ENCODE measurements around the gene BAG1. TPM values are rescaled to one million over a fixed set of nuclear protein-coding genes. Genes with fewer than 3 reads are reported as not detected.

The BAG1 gene
- total and polyA plus RNA-seq, 2 donors: 46.8 to 142 TPM

DNA sequence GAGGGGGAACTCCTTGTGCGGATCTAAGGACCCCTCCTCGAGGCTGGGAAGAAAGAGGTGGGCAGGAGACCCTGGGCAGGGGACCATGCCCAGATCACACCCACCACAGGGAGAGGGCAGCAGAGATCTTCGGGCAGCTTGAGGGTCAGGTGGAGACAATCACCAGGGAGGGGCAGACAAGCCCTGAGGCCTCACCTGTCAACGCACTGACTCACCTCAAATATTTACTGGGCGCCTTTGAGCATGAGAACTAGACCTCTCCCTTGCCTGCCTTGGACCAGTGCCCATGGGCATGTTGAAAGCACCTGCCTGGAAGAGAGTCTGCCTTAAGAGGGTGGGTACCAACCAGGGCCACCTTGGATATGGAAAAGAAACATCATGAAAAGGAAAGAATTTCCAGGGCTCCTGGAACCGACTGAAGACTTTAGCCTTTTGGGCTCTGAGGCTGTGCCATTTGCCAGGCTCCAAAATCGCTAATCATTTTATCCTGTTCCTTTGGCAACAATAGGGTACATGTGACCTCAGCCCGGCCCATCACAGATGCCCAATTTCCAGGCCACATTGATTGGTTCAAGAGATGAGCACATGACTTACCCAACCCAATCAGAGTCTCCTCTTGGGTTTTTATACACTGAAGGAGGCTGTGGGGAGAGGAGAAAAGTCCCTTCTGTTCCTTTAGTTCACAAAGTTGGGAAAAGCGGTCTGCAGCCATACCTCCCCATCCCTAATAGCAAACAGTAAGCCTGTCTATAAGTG is 35.0 kb downstream of the BAG1 start:
- 77% methylated on average over 9 of the region's 9 CpGs for WGBS
- peak; percentile 73 for DNase-seq (ENCODE audit: extremely low spot score)
- Histone ChIP-seq H3K27ac (ENCODE audit: low read depth) (no peak overlapping the region), H3K4me3 (ENCODE audit: low read depth, low read length) (no peak overlapping the region), H3K36me3 (ENCODE audit: insufficient read depth) (no peaks in the 10 kb centered on the region), H3K4me1 (ENCODE audit: insufficient read depth) (no peaks in the 10 kb centered on the region)

- Histone ChIP-seq H3K4me3 (ENCODE audit: low read depth, low read length) (no peak overlapping the region), H3K4me1 (ENCODE audit: insufficient read depth) (no peaks in the 10 kb centered on the region), H3K27ac (ENCODE audit: low read depth) (no peak overlapping the region), H3K36me3 (ENCODE audit: insufficient read depth) (no peaks in the 10 kb centered on the region)
- no peak for DNase-seq (ENCODE audit: extremely low spot score)
- 67% methylated on average over 4 of the region's 4 CpGs for WGBS
These were observed 35.9 kb downstream of the BAG1 start for GRCh38 chr9:33228606-33229005.

- Histone ChIP-seq H3K36me3 (ENCODE audit: insufficient read depth) (no peaks in the 10 kb centered on the region), H3K4me1 (ENCODE audit: insufficient read depth) (no peaks in the 10 kb centered on the region), H3K27ac (ENCODE audit: low read depth) (no peak overlapping the region), H3K4me3 (ENCODE audit: low read depth, low read length) (no peak overlapping the region)
- WGBS: 74% methylated on average over 8 of the region's 8 CpGs
- DNase-seq (ENCODE audit: extremely low spot score): no peak
These were observed 36.8 kb downstream of the BAG1 start for GRCh38 chr9:33227741-33228140.

GRCh38 chr9:33227008-33227398 is 37.5 kb downstream of the BAG1 start:
- no peak for DNase-seq (ENCODE audit: extremely low spot score)
- 83% methylated on average over 10 of the region's 10 CpGs for WGBS

DNA sequence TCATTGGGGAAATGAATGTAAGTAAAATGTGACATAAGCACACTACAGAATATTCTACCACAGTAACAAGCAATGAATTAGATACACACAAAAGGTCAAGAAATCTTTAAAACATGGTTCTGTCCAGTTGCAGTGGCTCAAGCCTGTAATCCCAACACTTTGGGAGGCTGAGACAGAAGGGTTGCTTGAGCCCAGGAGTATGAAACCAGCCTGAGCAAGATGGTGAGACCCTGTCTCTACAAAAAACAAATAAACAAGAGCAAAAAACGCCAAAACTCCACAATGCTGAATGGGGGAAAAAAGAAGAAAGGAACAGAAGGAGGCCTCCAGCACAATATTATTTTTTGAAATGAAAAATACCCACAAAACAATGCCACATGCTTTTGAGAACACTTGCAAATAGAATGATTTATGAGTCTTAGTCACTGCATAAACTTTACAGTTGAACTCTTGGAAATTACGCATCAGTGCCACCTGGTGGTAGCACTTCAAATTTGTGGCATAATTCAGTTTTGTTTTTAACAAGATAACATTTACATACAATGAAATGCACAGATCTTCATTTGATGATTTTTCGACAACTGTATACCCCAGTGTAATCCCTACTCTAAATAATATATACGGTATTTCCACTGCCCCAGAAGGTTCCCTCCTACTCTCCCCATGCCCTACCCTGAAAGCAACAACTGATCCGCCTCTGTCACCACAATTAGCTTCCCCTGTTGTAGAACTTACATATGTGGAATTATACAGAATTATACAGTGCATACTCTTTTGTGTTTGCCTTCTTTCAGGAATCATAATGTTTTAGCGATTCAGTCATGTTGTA is 39.0 kb downstream of the BAG1 start:
- Histone ChIP-seq H3K4me3 (ENCODE audit: low read depth, low read length) (no peak overlapping the region), H3K27ac (ENCODE audit: low read depth) (no peak overlapping the region), H3K36me3 (ENCODE audit: insufficient read depth) (no peaks in the 10 kb centered on the region), H3K4me1 (ENCODE audit: insufficient read depth) (no peaks in the 10 kb centered on the region)
- peak; percentile 74 for DNase-seq (ENCODE audit: extremely low spot score)
- WGBS: 29% methylated on average over 6 of the region's 6 CpGs

More at GRCh38 chr9:33227008-33227398, 37.5 kb downstream of the BAG1 start:
- Histone ChIP-seq H3K4me3 (ENCODE audit: low read depth, low read length) (no peak overlapping the region), H3K4me1 (ENCODE audit: insufficient read depth) (no peaks in the 10 kb centered on the region), H3K27ac (ENCODE audit: low read depth) (no peak overlapping the region), H3K36me3 (ENCODE audit: insufficient read depth) (no peaks in the 10 kb centered on the region)

DNA sequence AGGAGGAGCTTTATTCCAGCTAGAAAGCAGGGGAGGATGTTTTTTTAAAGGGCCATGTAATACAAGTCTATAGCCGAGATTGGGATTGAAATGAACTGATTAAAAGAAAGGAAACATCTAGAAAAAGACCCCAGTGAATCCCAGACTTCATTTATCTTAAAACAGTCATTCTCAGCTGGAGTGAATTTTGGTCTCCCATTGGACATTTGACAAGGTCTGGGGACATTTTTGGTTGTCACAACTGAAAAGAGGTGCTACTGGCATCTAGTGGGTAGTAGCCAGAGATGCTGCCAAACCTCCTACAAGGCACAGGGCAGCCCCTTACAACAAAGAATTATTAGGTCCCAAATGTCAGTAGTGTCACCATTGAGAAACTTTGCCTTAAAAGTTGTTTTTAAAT is 40.8 kb downstream of the BAG1 start:
- no peak for DNase-seq (ENCODE audit: extremely low spot score)
- no peaks in the 10 kb centered on the region for H3K36me3 ChIP-seq (ENCODE audit: insufficient read depth)
- H3K4me3 ChIP-seq (ENCODE audit: low read depth, low read length): no peak overlapping the region
- 78% methylated on average over 1 of the region's 1 CpG for WGBS
- H3K4me1 ChIP-seq (ENCODE audit: insufficient read depth): no peaks in the 10 kb centered on the region
- no peak overlapping the region for H3K27ac ChIP-seq (ENCODE audit: low read depth)

GRCh38 chr9:33222031-33222430 is 42.5 kb downstream of the BAG1 start:
- H3K27ac ChIP-seq (ENCODE audit: low read depth): no peak overlapping the region
- whole genome bisulfite sequencing: 79% methylated on average over 3 of the region's 3 CpGs
- no peaks in the 10 kb centered on the region for H3K4me1 ChIP-seq (ENCODE audit: insufficient read depth)
- no peak overlapping the region for H3K4me3 ChIP-seq (ENCODE audit: low read depth, low read length)
- H3K36me3 ChIP-seq (ENCODE audit: insufficient read depth): no peaks in the 10 kb centered on the region
- DNase-seq (ENCODE audit: extremely low spot score): no peak

DNA sequence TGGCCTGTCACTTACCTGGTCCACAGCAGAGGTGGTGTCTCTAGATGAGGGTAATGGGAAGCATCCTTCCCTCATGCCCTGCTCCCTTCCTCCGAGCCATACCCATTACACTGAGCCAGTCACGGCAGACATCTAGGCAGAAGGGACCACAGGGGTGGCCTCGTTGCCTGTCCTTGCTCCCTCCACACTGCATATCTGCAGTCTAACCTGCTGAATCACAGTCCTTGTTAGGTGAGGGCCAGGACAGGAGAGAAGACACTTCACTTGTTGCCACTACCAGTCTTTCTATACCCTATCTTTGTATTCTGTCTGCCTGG is 43.0 kb downstream of the BAG1 start:
- DNase-seq (ENCODE audit: extremely low spot score): no peak
- no peak overlapping the region for H3K4me3 ChIP-seq (ENCODE audit: low read depth, low read length)
- H3K36me3 ChIP-seq (ENCODE audit: insufficient read depth): no peaks in the 10 kb centered on the region
- WGBS: 96% methylated on average over 3 of the region's 3 CpGs
- no peaks in the 10 kb centered on the region for H3K4me1 ChIP-seq (ENCODE audit: insufficient read depth)
- no peak overlapping the region for H3K27ac ChIP-seq (ENCODE audit: low read depth)

GRCh38 chr9:33220681-33221567 is 43.6 kb downstream of the BAG1 start:
- Histone ChIP-seq H3K4me1 (ENCODE audit: insufficient read depth) (no peaks in the 10 kb centered on the region), H3K4me3 (ENCODE audit: low read depth, low read length) (no peak overlapping the region), H3K36me3 (ENCODE audit: insufficient read depth) (no peaks in the 10 kb centered on the region), H3K27ac (ENCODE audit: low read depth) (no peak overlapping the region)
- 80% methylated on average over 14 of the region's 14 CpGs for WGBS
- no peak for DNase-seq (ENCODE audit: extremely low spot score)

- Histone ChIP-seq H3K27ac (ENCODE audit: low read depth) (no peak overlapping the region), H3K4me1 (ENCODE audit: insufficient read depth) (peaks cover 2% of the 10 kb centered on the region), H3K4me3 (ENCODE audit: low read depth, low read length) (no peak overlapping the region), H3K36me3 (ENCODE audit: insufficient read depth) (no peaks in the 10 kb centered on the region)
- peak; percentile 64 for DNase-seq (ENCODE audit: extremely low spot score)
- WGBS: 33% methylated on average over 3 of the region's 3 CpGs
These were observed 52.7 kb downstream of the BAG1 start for GRCh38 chr9:33211695-33212393.

DNA sequence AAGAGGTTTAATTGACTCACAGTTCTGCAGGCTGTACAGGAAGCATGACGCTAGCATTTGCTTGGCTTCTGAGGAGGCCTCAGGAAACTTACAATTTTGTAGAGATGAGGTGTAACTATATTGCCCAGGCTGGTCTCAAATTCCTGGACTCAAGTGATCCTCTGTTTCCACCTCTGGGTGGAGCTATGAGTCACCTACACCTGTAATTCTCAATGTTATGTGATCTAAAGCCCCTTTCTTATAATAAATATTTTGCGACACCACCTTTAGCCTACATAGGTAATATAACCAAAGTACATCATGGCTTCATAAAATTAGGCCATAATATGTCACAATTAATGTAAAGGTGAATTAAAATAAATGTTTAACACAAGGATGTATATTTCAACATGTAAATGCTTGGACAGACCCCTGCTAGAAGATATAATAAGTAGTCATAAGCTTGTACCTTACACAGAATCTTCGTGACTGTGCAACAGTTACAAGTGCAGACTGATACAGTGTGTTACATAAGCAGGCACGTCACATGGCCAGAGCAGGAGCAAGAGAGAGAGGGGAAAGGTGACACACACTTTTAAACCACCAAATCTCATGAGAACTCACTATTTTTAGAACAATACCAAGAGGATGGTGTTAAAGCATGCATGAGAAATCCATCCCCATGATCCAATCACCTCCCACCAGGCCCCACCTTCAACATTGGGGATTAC is 54.3 kb downstream of the BAG1 start:
- Histone ChIP-seq H3K36me3 (ENCODE audit: insufficient read depth) (no peaks in the 10 kb centered on the region), H3K4me3 (ENCODE audit: low read depth, low read length) (no peak overlapping the region), H3K4me1 (ENCODE audit: insufficient read depth) (peaks cover 2% of the 10 kb centered on the region), H3K27ac (ENCODE audit: low read depth) (no peak overlapping the region)
- no peak for DNase-seq (ENCODE audit: extremely low spot score)
- 93% methylated on average over 4 of the region's 4 CpGs for WGBS

DNA sequence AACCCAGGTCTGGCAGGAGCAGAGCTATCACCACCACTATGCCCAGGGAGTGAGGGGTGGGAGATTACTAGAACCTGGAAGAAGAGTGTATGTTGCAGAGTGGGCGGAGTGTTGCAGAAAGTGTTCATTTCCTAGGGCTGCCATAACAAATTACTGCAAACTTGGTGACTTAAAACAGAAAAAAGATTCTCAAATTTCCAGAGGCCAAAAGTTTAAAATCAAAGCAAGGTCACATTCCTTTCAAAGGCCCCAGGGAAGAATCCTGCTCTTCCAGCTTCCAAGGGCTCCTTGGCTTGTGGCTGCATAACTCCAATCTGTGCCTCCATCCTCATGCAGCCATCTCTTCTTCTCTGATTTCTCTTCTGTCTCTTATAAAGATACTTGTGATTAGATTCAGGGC is 55.1 kb downstream of the BAG1 start:
- WGBS: 94% methylated on average over 1 of the region's 1 CpG
- H3K4me3 ChIP-seq (ENCODE audit: low read depth, low read length): no peak overlapping the region
- peaks cover 2% of the 10 kb centered on the region for H3K4me1 ChIP-seq (ENCODE audit: insufficient read depth)
- DNase-seq (ENCODE audit: extremely low spot score): no peak
- H3K36me3 ChIP-seq (ENCODE audit: insufficient read depth): no peaks in the 10 kb centered on the region
- H3K27ac ChIP-seq (ENCODE audit: low read depth): no peak overlapping the region
